ENCODE measurements around the gene SPEN.

Gene SPEN

GRCh38 chr1:15937706-15938168 lies 90.2 kb downstream of the SPEN start:
- POLR2A ChIA-PET = no interaction called here
- H3K36me3 ChIP-seq (ENCODE audit: control insufficient read depth in 4 of 4, insufficient read depth in 4 of 4, low read length in 3 of 4) = peaks cover 11 to 93% (median 80%) of the 10 kb centered on the region in 4 experiments
- no peaks in the 10 kb centered on the region for H3K27me3 ChIP-seq (replicated peaks in 2 of 5; ENCODE audit: control insufficient read depth in 4 of 5, insufficient read depth in 5 of 5, low read length in 4 of 5)
- WGBS (ENCODE audit: insufficient coverage) = 82% methylated on average over 14 of the region's 14 CpGs
- DNase-seq = peak in 2 of 3 donors; percentile 42 to 43
- H3K4me3 ChIP-seq (ENCODE audit: control insufficient read depth in 1 of 7, extremely low read depth in 1 of 7, insufficient read depth in 4 of 7, low read depth in 2 of 7, low read length in 6 of 7) = no peak overlapping the region
- peaks cover 0 to 5% (median 0%) of the 10 kb centered on the region in 4 experiments for H3K4me1 ChIP-seq (ENCODE audit: control extremely low read depth in 1 of 4, control insufficient read depth in 4 of 4, insufficient read depth in 4 of 4, low read length in 3 of 4)
- CTCF ChIA-PET = interaction anchor here (0.8 to 2.1 kb wide), 6 partner anchors 14 to 146 kb away, joined by 3 to 8 read pairs (median 5); partner anchors contain the start of gene ZBTB17
- no peaks in the 10 kb centered on the region for H3K9me3 ChIP-seq (ENCODE audit: control extremely low read depth in 1 of 5, control insufficient read depth in 4 of 5, insufficient read depth in 2 of 5, low read depth in 1 of 5, low read length in 4 of 5)
- peak overlapping the region in 1 of 2 experiments; percentile 67 for H3K27ac ChIP-seq (ENCODE audit: insufficient read depth in 1 of 2, low read depth in 1 of 2, low read length in 2 of 2, poor library complexity in 1 of 2, severe bottlenecking in 2 of 2)

DNA sequence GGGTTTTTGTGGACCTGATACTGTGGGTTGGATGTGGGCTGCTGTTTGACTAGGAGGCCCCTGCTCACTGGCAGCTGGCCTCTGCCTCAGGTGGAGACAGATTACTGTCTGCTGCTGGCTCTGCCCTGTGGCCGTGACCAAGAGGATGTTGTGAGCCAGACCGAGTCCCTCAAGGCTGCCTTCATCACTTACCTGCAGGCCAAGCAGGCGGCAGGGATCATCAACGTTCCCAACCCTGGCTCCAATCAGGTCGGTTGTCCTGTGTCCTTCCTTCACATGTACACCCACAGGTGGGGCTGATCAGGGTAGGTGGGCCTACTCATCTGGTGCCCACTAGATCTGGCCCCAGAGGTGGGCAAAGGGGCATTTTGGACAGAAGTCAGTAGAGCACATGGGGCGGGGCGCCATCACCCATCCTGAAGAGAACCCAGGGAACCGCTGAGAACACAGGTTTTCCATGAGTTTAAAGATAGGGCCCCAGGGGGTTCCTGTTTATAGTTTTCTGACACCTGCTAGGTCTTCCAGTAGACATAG lies 91.2 kb downstream of the SPEN start:
- 99% methylated on average over 6 of the region's 8 CpGs for WGBS (ENCODE audit: insufficient coverage)
- ChIA-PET POLR2A (no interaction called here), CTCF (interaction anchor here (1.3 to 1.6 kb wide), 2 partner anchors 13 to 37 kb away, joined by 3 to 6 read pairs; partner anchors contain the start of gene ZBTB17)
- H3K4me3 ChIP-seq (ENCODE audit: control insufficient read depth in 1 of 7, extremely low read depth in 1 of 7, insufficient read depth in 4 of 7, low read depth in 2 of 7, low read length in 6 of 7) = no peak overlapping the region
- H3K9me3 ChIP-seq (ENCODE audit: control extremely low read depth in 1 of 5, control insufficient read depth in 4 of 5, insufficient read depth in 2 of 5, low read depth in 1 of 5, low read length in 4 of 5) = no peaks in the 10 kb centered on the region
- peaks cover 0 to 5% (median 0%) of the 10 kb centered on the region in 4 experiments for H3K4me1 ChIP-seq (ENCODE audit: control extremely low read depth in 1 of 4, control insufficient read depth in 4 of 4, insufficient read depth in 4 of 4, low read length in 3 of 4)
- no peak for DNase-seq
- no peaks in the 10 kb centered on the region for H3K27me3 ChIP-seq (replicated peaks in 2 of 5; ENCODE audit: control insufficient read depth in 4 of 5, insufficient read depth in 5 of 5, low read length in 4 of 5)
- peak overlapping the region in 1 of 2 experiments; percentile 12 for H3K27ac ChIP-seq (ENCODE audit: insufficient read depth in 1 of 2, low read depth in 1 of 2, low read length in 2 of 2, poor library complexity in 1 of 2, severe bottlenecking in 2 of 2)
- peaks cover 9 to 93% (median 78%) of the 10 kb centered on the region in 4 experiments for H3K36me3 ChIP-seq (ENCODE audit: control insufficient read depth in 4 of 4, insufficient read depth in 4 of 4, low read length in 3 of 4)

GRCh38 chr1:15939181-15940109 lies 91.9 kb downstream of the SPEN start:
- WGBS (ENCODE audit: insufficient coverage) = 97% methylated on average over 10 of the region's 17 CpGs
- DNase-seq = no peak
- ChIA-PET POLR2A (no interaction called here), CTCF (no interaction called here)
- no peaks in the 10 kb centered on the region for H3K27me3 ChIP-seq (replicated peaks in 2 of 5; ENCODE audit: control insufficient read depth in 4 of 5, insufficient read depth in 5 of 5, low read length in 4 of 5)
- peaks cover 0 to 5% (median 0%) of the 10 kb centered on the region in 4 experiments for H3K4me1 ChIP-seq (ENCODE audit: control extremely low read depth in 1 of 4, control insufficient read depth in 4 of 4, insufficient read depth in 4 of 4, low read length in 3 of 4)
- no peak overlapping the region for H3K27ac ChIP-seq (ENCODE audit: insufficient read depth in 1 of 2, low read depth in 1 of 2, low read length in 2 of 2, poor library complexity in 1 of 2, severe bottlenecking in 2 of 2)
- H3K4me3 ChIP-seq (ENCODE audit: control insufficient read depth in 1 of 7, extremely low read depth in 1 of 7, insufficient read depth in 4 of 7, low read depth in 2 of 7, low read length in 6 of 7) = no peak overlapping the region
- peaks cover 7 to 93% (median 75%) of the 10 kb centered on the region in 4 experiments for H3K36me3 ChIP-seq (ENCODE audit: control insufficient read depth in 4 of 4, insufficient read depth in 4 of 4, low read length in 3 of 4)
- no peaks in the 10 kb centered on the region for H3K9me3 ChIP-seq (ENCODE audit: control extremely low read depth in 1 of 5, control insufficient read depth in 4 of 5, insufficient read depth in 2 of 5, low read depth in 1 of 5, low read length in 4 of 5)

DNA sequence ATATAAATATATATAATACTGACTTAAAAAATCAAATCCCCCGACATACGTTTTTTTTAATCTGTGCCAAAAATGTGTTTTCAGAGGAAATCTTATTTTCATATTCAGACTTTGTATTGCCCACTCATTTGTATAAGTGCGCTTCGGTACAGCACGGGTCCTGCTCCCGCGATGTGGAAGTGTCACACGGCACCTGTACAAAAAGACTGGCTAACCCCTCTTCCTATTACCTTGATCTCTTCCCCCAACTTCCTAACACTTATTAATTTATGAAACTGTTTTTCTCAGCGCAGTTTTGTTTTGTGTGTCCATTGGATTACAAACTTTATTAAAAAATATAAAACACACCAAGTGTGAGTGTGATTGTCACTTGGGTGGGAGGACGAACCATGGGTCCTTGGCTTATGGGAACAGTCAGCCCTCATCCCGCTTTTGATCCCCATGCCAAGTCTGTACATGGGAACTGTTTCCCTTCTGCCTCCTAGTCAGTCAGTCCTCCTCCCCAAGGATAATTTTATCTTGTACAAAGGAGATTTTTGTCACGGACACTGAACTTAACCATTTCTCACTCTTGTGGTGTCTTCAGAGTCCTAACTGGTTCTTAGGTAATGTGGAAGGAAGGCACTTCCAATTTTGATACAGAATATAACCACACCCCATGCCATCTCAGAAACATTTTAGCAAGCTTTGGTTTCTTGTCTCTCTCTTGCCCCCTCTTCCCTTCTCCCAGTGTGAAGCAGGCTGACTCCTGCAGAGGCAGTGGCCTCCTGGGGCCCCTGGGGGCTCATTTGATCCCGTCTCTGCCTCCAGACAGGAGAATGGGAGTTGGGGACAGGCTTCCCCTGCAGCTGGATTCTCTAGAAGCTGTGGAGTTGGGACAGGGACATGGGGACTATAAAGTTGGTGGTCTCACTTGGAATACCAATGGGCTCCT lies 92.9 kb downstream of the SPEN start:
- ChIA-PET POLR2A (no interaction called here), CTCF (no interaction called here)
- H3K9me3 ChIP-seq (ENCODE audit: control extremely low read depth in 1 of 5, control insufficient read depth in 4 of 5, insufficient read depth in 2 of 5, low read depth in 1 of 5, low read length in 4 of 5) = no peaks in the 10 kb centered on the region
- H3K27ac ChIP-seq (ENCODE audit: insufficient read depth in 1 of 2, low read depth in 1 of 2, low read length in 2 of 2, poor library complexity in 1 of 2, severe bottlenecking in 2 of 2) = no peak overlapping the region
- H3K36me3 ChIP-seq (ENCODE audit: control insufficient read depth in 4 of 4, insufficient read depth in 4 of 4, low read length in 3 of 4) = peaks cover 2 to 93% (median 75%) of the 10 kb centered on the region in 4 experiments
- no peaks in the 10 kb centered on the region for H3K27me3 ChIP-seq (replicated peaks in 2 of 5; ENCODE audit: control insufficient read depth in 4 of 5, insufficient read depth in 5 of 5, low read length in 4 of 5)
- no peak for DNase-seq
- no peak overlapping the region for H3K4me3 ChIP-seq (ENCODE audit: control insufficient read depth in 1 of 7, extremely low read depth in 1 of 7, insufficient read depth in 4 of 7, low read depth in 2 of 7, low read length in 6 of 7)
- WGBS (ENCODE audit: insufficient coverage) = 94% methylated on average over 3 of the region's 13 CpGs
- peaks cover 0 to 5% (median 0%) of the 10 kb centered on the region in 4 experiments for H3K4me1 ChIP-seq (ENCODE audit: control extremely low read depth in 1 of 4, control insufficient read depth in 4 of 4, insufficient read depth in 4 of 4, low read length in 3 of 4)

DNA sequence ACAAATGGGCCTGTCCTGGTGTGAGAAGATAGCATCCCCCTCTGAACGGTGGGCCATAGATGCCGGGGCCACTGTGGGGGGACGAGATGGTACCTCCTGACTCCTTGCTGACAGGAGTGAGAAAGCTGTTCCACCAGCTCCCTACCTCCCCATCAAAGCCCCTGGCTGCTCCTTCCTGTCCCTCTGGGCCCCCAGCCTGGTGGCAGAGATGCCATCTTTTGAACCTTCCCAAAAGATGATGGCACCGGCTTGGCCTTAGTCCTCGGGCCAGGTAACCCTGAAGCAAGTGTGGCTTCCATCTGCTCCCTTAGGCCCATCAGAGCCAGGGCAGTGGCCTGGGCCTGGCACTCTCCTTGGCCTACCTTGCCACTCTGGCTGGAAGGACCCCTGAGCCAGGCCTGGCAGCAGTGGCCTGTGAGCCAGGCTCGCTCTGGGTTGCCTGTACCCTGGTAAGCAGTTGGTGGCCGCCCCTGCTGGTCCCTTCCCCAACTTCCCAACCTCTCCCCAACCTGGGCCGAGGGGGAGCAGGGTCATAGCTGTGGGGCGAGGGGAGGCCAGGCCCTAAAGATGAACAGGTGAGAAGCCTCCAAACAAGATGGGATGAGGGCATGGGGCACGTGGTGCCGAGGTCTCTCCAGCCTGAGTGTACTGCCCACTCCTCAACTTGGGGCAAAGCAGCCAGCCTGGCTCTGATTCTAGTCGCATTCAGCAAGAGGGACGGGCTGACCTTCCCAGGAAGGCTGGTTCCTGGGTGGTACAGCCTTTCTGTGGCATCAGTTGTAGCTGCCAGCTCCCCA lies 93.7 kb downstream of the SPEN start:
- H3K4me3 ChIP-seq (ENCODE audit: control insufficient read depth in 1 of 7, extremely low read depth in 1 of 7, insufficient read depth in 4 of 7, low read depth in 2 of 7, low read length in 6 of 7) = no peak overlapping the region
- H3K27me3 ChIP-seq (replicated peaks in 2 of 5; ENCODE audit: control insufficient read depth in 4 of 5, insufficient read depth in 5 of 5, low read length in 4 of 5) = no peaks in the 10 kb centered on the region
- H3K9me3 ChIP-seq (ENCODE audit: control extremely low read depth in 1 of 5, control insufficient read depth in 4 of 5, insufficient read depth in 2 of 5, low read depth in 1 of 5, low read length in 4 of 5) = no peaks in the 10 kb centered on the region
- ChIA-PET POLR2A (no interaction called here), CTCF (interaction anchor here (2.1 kb wide), 1 partner anchor 10 kb away, joined by 8 read pairs; no protein-coding TSS in a partner anchor)
- H3K4me1 ChIP-seq (ENCODE audit: control extremely low read depth in 1 of 4, control insufficient read depth in 4 of 4, insufficient read depth in 4 of 4, low read length in 3 of 4) = peaks cover 0 to 5% (median 0%) of the 10 kb centered on the region in 4 experiments
- WGBS (ENCODE audit: insufficient coverage) = 94% methylated on average over 10 of the region's 13 CpGs
- no peak for DNase-seq
- H3K27ac ChIP-seq (ENCODE audit: insufficient read depth in 1 of 2, low read depth in 1 of 2, low read length in 2 of 2, poor library complexity in 1 of 2, severe bottlenecking in 2 of 2) = no peak overlapping the region
- H3K36me3 ChIP-seq (ENCODE audit: control insufficient read depth in 4 of 4, insufficient read depth in 4 of 4, low read length in 3 of 4) = peaks cover 2 to 94% (median 73%) of the 10 kb centered on the region in 4 experiments
